Testis (tissue), 2 donors: ENCODE results near the gene RGSL1.

Experiments used
- CTCF ChIP-seq, 3 experiments: fragments of 450-650 bp in 2 of 3; fragments of 200-600 bp in 1 of 3; sonication (generic) in 1 of 3; IDR thresholded peaks; one replicate each; pipeline ENCODE4 v1.5.1; 2016 to 2019; ENCODE audit warnings: antibody characterized with exemption in 3 of 3, mild to moderate bottlenecking in 2 of 3, moderate library complexity in 1 of 3
- POLR2A ChIP-seq: fragments of 450-650 bp; IDR thresholded peaks from one replicate; pipeline ENCODE4 v1.6.1; 2017; ENCODE audit warnings: antibody characterized with exemption, mild to moderate bottlenecking, moderate library complexity

GRCh38 chr1:182433580-182433979 lies 16.4 kb upstream of the RGSL1 start:
- TF ChIP-seq CTCF (IDR thresholded peaks at IDR 0.05) (no peak), POLR2A (no peak)
